Natural killer cell (primary cell): Measurements from ENCODE around the gene PRTG. TPM values are rescaled to one million over a fixed set of nuclear protein-coding genes. Genes with fewer than 3 reads are reported as not detected.

ENCODE experiments used
- ATAC-seq, 3 donors: fragments of 150-1000 bp in 2 of 3; fragments of 200-7000 bp in 1 of 3; cut with Tn5 transposase; 1 replicate in 1 of 3; 2 replicates in 2 of 3; pipeline ENCODE4 v1.10.0; 2021; ENCODE audit warnings: mild to moderate bottlenecking in 2 of 3, moderate library complexity in 2 of 3
- DNase-seq, 2 donors: peaks; one replicate each; pipeline versions ENCODE4 v3.0.0 to v3.0.0-alpha.2; 2013 to 2021; ENCODE audit warnings: mixed read lengths in 1 of 2
- H3K27ac ChIP-seq: one replicate; pipeline ENCODE4 v1.5.1; 2013; ENCODE audit warnings: mild to moderate bottlenecking, low read length
- H3K27me3 ChIP-seq: one replicate; pipeline ENCODE4 v1.6.1; 2013; ENCODE audit warnings: low read length; ENCODE audit not compliant: control insufficient read depth, insufficient read depth
- H3K36me3 ChIP-seq: one replicate; pipeline ENCODE4 v1.6.1; 2013; ENCODE audit warnings: low read length; ENCODE audit not compliant: control insufficient read depth, insufficient read depth
- H3K4me1 ChIP-seq: one replicate; pipeline ENCODE4 v1.6.1; 2013; ENCODE audit warnings: low read length; ENCODE audit not compliant: control insufficient read depth, insufficient read depth
- H3K4me3 ChIP-seq: one replicate; pipeline ENCODE4 v1.5.1; 2013; ENCODE audit warnings: low read length
- H3K9me3 ChIP-seq: one replicate; pipeline ENCODE4 v1.6.1; 2013; ENCODE audit warnings: low read length; ENCODE audit not compliant: control insufficient read depth, insufficient read depth
- H3K27ac Mint-ChIP-seq, 2 donors: one replicate each; pipeline ENCODE4 v1.8.0; 2022; ENCODE audit warnings: mild to moderate bottlenecking in 2 of 2, mixed read lengths in 2 of 2, moderate library complexity in 1 of 2
- H3K27me3 Mint-ChIP-seq, 2 donors: one replicate each; pipeline ENCODE4 v1.8.0; 2022; ENCODE audit warnings: low read depth in 2 of 2, mixed read lengths in 2 of 2
- H3K36me3 Mint-ChIP-seq: one replicate; pipeline ENCODE4 v1.8.0; 2022; ENCODE audit warnings: mixed read lengths
- H3K4me1 Mint-ChIP-seq, 2 donors: one replicate each; pipeline ENCODE4 v1.8.0; 2022; ENCODE audit warnings: mixed read lengths in 2 of 2
- H3K4me3 Mint-ChIP-seq: one replicate; pipeline ENCODE4 v1.8.0; 2022; ENCODE audit warnings: mild to moderate bottlenecking, moderate library complexity, mixed read lengths
- H3K9me3 Mint-ChIP-seq, 2 donors: one replicate each; pipeline ENCODE4 v1.8.0; 2022; ENCODE audit warnings: mixed read lengths in 2 of 2
- CTCF ChIP-seq: fragments of 200-600 bp; IDR thresholded peaks from one replicate; pipeline ENCODE4 v1.8.0; 2022; ENCODE audit warnings: antibody characterized with exemption
- WGBS: methylation state at CpG from one replicate; pipeline ENCODE4 v1.1.7; 2013; ENCODE audit warnings: missing lambda C conversion rate; ENCODE audit not compliant: insufficient coverage; 5-methylcytosine and 5-hydroxymethylcytosine counted together
- intact Hi-C: fragments of 100-400 bp; cut with micrococcal nuclease; formaldehyde crosslinking; loops from one replicate; pipeline ENCODE4 v1.14.2; 2022
- total RNA-seq, 4 donors: library from RNA; stranded (reverse); fragments of 120-200 nt in 1 of 4; gene quantifications; one replicate each; pipeline versions ENCODE4 v1.2.3 to v1.2.4, GENCODE V29; 2013 to 2022

The PRTG gene
- total RNA-seq, 3 donors from 2014 or later (not counting 1 experiment from before 2014, with no cell fraction given) = not detected

GRCh38 chr15:55615445-55615844 lies 127.5 kb downstream of the PRTG start:
- Mint-ChIP-seq H3K27ac (no peak overlapping the region), H3K4me3 (no peak overlapping the region), H3K36me3 (no peaks in the 10 kb centered on the region), H3K4me1 (no peaks in the 10 kb centered on the region), H3K9me3 (no peaks in the 10 kb centered on the region), H3K27me3 (peaks cover 13 to 67% of the 10 kb centered on the region in 2 donors)
- no CpG with 5 or more reads among the region's 1 CpG for WGBS
- intact Hi-C loops = no loop called here
- H3K27me3 ChIP-seq = no peaks in the 10 kb centered on the region
- no peaks in the 10 kb centered on the region for H3K4me1 ChIP-seq
- no peaks in the 10 kb centered on the region for H3K9me3 ChIP-seq
- no peak for TF ChIP-seq CTCF
- ATAC-seq (no peak), DNase-seq (no peak)
- H3K27ac ChIP-seq = no peak overlapping the region
- H3K36me3 ChIP-seq = no peaks in the 10 kb centered on the region
- H3K4me3 ChIP-seq = no peak overlapping the region

- intact Hi-C loops = no loop called here
- no peaks in the 10 kb centered on the region for H3K36me3 ChIP-seq
- H3K27ac Mint-ChIP-seq = no peak overlapping the region
- H3K4me1 Mint-ChIP-seq = no peaks in the 10 kb centered on the region
- H3K36me3 Mint-ChIP-seq = no peaks in the 10 kb centered on the region
- WGBS = 86% methylated on average over 4 of the region's 4 CpGs
- no peak overlapping the region for H3K4me3 ChIP-seq
- no peaks in the 10 kb centered on the region for H3K4me1 ChIP-seq
- no peaks in the 10 kb centered on the region for H3K9me3 ChIP-seq
- no peaks in the 10 kb centered on the region for H3K27me3 ChIP-seq
- H3K27ac ChIP-seq = no peak overlapping the region
- H3K4me3 Mint-ChIP-seq = no peak overlapping the region
- peaks cover 0 to 3% of the 10 kb centered on the region in 2 donors for H3K9me3 Mint-ChIP-seq
- peaks cover 14 to 55% of the 10 kb centered on the region in 2 donors for H3K27me3 Mint-ChIP-seq
- no peak for TF ChIP-seq CTCF
- ATAC-seq = no peak
- no peak for DNase-seq
These were observed 129.2 kb downstream of the PRTG start for GRCh38 chr15:55613727-55614126.

- Histone ChIP-seq H3K36me3 (no peaks in the 10 kb centered on the region), H3K4me3 (no peak overlapping the region), H3K27ac (no peak overlapping the region), H3K9me3 (no peaks in the 10 kb centered on the region), H3K4me1 (no peaks in the 10 kb centered on the region), H3K27me3 (no peaks in the 10 kb centered on the region)
- H3K4me1 Mint-ChIP-seq = no peaks in the 10 kb centered on the region
- peaks cover 0 to 3% of the 10 kb centered on the region in 2 donors for H3K9me3 Mint-ChIP-seq
- TF ChIP-seq CTCF = no peak
- ATAC-seq (no peak), DNase-seq (no peak)
- intact Hi-C loops = no loop called here
- H3K4me3 Mint-ChIP-seq = no peak overlapping the region
- WGBS = 94% methylated on average over 4 of the region's 5 CpGs
- H3K27me3 Mint-ChIP-seq = peaks cover 10 to 19% of the 10 kb centered on the region in 2 donors
- no peak overlapping the region for H3K27ac Mint-ChIP-seq
- no peaks in the 10 kb centered on the region for H3K36me3 Mint-ChIP-seq
These were observed 136.7 kb downstream of the PRTG start for GRCh38 chr15:55606214-55606613.

- TF ChIP-seq CTCF = no peak
- Mint-ChIP-seq H3K36me3 (no peaks in the 10 kb centered on the region), H3K27ac (no peak overlapping the region), H3K4me1 (no peaks in the 10 kb centered on the region), H3K27me3 (peaks cover 10 to 21% of the 10 kb centered on the region in 2 donors), H3K4me3 (no peak overlapping the region), H3K9me3 (no peaks in the 10 kb centered on the region)
- ATAC-seq (no peak), DNase-seq (no peak)
- Histone ChIP-seq H3K9me3 (no peaks in the 10 kb centered on the region), H3K36me3 (no peaks in the 10 kb centered on the region), H3K27ac (no peak overlapping the region), H3K27me3 (no peaks in the 10 kb centered on the region), H3K4me3 (no peak overlapping the region), H3K4me1 (no peaks in the 10 kb centered on the region)
- intact Hi-C loops = no loop called here
- 97% methylated on average over 4 of the region's 5 CpGs for WGBS
These were observed 141.6 kb downstream of the PRTG start for GRCh38 chr15:55601374-55601773.
